Activated CD4-positive, alpha-beta T cell treated with anti-CD3 and anti-CD28 coated beads, Interleukin-2, amount 50 U/mL, for 4 hours (primary cell): ENCODE results near the gene GABRD.

Source experiments
- DNase-seq, 2 experiments: peaks; one replicate each; pipeline ENCODE4 v3.0.0-alpha.2; 2020

Gene GABRD

GRCh38 chr1:2019571-2020309 lies 595 bp downstream of the GABRD start:
- no peak for DNase-seq

- no peak for DNase-seq
Observed at GRCh38 chr1:2020310-2020655, 1.1 kb downstream of the GABRD start.

GRCh38 chr1:2021550-2021949 lies 2.4 kb downstream of the GABRD start:
- no peak for DNase-seq

GRCh38 chr1:2022063-2022770 lies 3.1 kb downstream of the GABRD start:
- no peak for DNase-seq

- DNase-seq, result no peak
Observed at GRCh38 chr1:2023187-2023586, 4.0 kb downstream of the GABRD start.

GRCh38 chr1:2024451-2024850 lies 5.3 kb downstream of the GABRD start:
- DNase-seq, result no peak

GRCh38 chr1:2024887-2025286 lies 5.7 kb downstream of the GABRD start:
- no peak for DNase-seq

GRCh38 chr1:2025491-2025981 lies 6.4 kb downstream of the GABRD start:
- DNase-seq, result no peak

- no peak for DNase-seq
Observed at GRCh38 chr1:2027961-2028583, 8.9 kb downstream of the GABRD start.

- no peak for DNase-seq
Observed at GRCh38 chr1:2028870-2029560, 9.9 kb downstream of the GABRD start.

- no peak for DNase-seq
Observed at GRCh38 chr1:2029561-2029960, 10.4 kb downstream of the GABRD start.

GRCh38 chr1:2030076-2030871 lies 11.1 kb downstream of the GABRD start:
- DNase-seq, result no peak

GRCh38 chr1:2031546-2032540 lies 12.7 kb downstream of the GABRD start:
- DNase-seq, result no peak

- DNase-seq, result no peak
Observed at GRCh38 chr1:2032737-2033136, 13.6 kb downstream of the GABRD start.

- no peak for DNase-seq
Observed at GRCh38 chr1:2033165-2033564, 14.0 kb downstream of the GABRD start.

- no peak for DNase-seq
Observed at GRCh38 chr1:2036287-2036686, 17.1 kb downstream of the GABRD start.

- no peak for DNase-seq
Observed at GRCh38 chr1:2037314-2037979, 18.3 kb downstream of the GABRD start.

GRCh38 chr1:2038229-2038628 lies 19.1 kb downstream of the GABRD start:
- DNase-seq, result no peak

- no peak for DNase-seq
Observed at GRCh38 chr1:2039251-2039650, 20.1 kb downstream of the GABRD start.

- no peak for DNase-seq
Observed at GRCh38 chr1:2041305-2041704, 22.2 kb downstream of the GABRD start.

- DNase-seq, result no peak
Observed at GRCh38 chr1:2041887-2042286, 22.7 kb downstream of the GABRD start.
